ENCODE results near the gene HBP1.
A peak's percentile ranks its signal among the peaks of the same experiment; 100 is the strongest.
"Not testable (repeated sequence)": the region's sequence is repeated elsewhere in the genome, so short reads cannot be mapped to it uniquely, and the experiment has no call there.

HBP1 gene

GRCh38 chr7:107187774-107188173 lies 19.0 kb downstream of the HBP1 start:
- no peak for DNase-seq

- DNase-seq, result no peak
These were observed 21.3 kb downstream of the HBP1 start for GRCh38 chr7:107190090-107190489.

GRCh38 chr7:107194052-107194451 lies 25.2 kb downstream of the HBP1 start:
- DNase-seq, result no peak

GRCh38 chr7:107196834-107197610 lies 28.2 kb downstream of the HBP1 start:
- DNase-seq, result no peak

- DNase-seq, result peak; percentile 45 to 70
These were observed 33.1 kb downstream of the HBP1 start for GRCh38 chr7:107201795-107202450.

GRCh38 chr7:107203607-107204006 lies 34.8 kb downstream of the HBP1 start:
- no peak for DNase-seq

GRCh38 chr7:107206136-107206535 lies 37.3 kb downstream of the HBP1 start:
- DNase-seq, result no peak

- no peak for DNase-seq
These were observed 37.9 kb downstream of the HBP1 start for GRCh38 chr7:107206706-107207105.

GRCh38 chr7:107207459-107207858 lies 38.7 kb downstream of the HBP1 start:
- DNase-seq, result no peak

- DNase-seq, result no peak
These were observed 39.3 kb downstream of the HBP1 start for GRCh38 chr7:107208024-107208521.

GRCh38 chr7:107208563-107208962 lies 39.8 kb downstream of the HBP1 start:
- DNase-seq, result no peak

GRCh38 chr7:107209565-107209964 lies 40.8 kb downstream of the HBP1 start:
- DNase-seq, result no peak

- no peak for DNase-seq
These were observed 41.6 kb downstream of the HBP1 start for GRCh38 chr7:107210400-107210799.

GRCh38 chr7:107212725-107213124 lies 43.9 kb downstream of the HBP1 start:
- no peak for DNase-seq

GRCh38 chr7:107213193-107213788 lies 44.5 kb downstream of the HBP1 start:
- no peak for DNase-seq

GRCh38 chr7:107213945-107214344 lies 45.1 kb downstream of the HBP1 start:
- no peak for DNase-seq

GRCh38 chr7:107219563-107220244 lies 50.9 kb downstream of the HBP1 start:
- no peak for DNase-seq

- DNase-seq, result no peak
These were observed 51.6 kb downstream of the HBP1 start for GRCh38 chr7:107220356-107220755.

GRCh38 chr7:107220806-107221205 lies 52.0 kb downstream of the HBP1 start:
- DNase-seq, result not testable (repeated sequence)

- no peak for DNase-seq
These were observed 55.8 kb downstream of the HBP1 start for GRCh38 chr7:107224374-107225223.

GRCh38 chr7:107228291-107228690 lies 59.5 kb downstream of the HBP1 start:
- no peak for DNase-seq

GRCh38 chr7:107230334-107230733 lies 61.5 kb downstream of the HBP1 start:
- no peak for DNase-seq
